Measurements from ENCODE around the gene TIMM10.

Gene TIMM10

GRCh38 chr11:57482782-57483561 is 47.6 kb downstream of the TIMM10 start:
- no peak for DNase-seq (ENCODE audit: low read depth)

- no peak for DNase-seq (ENCODE audit: low read depth)
Measured at GRCh38 chr11:57481915-57482781, 48.4 kb downstream of the TIMM10 start.

- DNase-seq (ENCODE audit: low read depth): no peak
Measured at GRCh38 chr11:57481315-57481714, 49.2 kb downstream of the TIMM10 start.

DNA sequence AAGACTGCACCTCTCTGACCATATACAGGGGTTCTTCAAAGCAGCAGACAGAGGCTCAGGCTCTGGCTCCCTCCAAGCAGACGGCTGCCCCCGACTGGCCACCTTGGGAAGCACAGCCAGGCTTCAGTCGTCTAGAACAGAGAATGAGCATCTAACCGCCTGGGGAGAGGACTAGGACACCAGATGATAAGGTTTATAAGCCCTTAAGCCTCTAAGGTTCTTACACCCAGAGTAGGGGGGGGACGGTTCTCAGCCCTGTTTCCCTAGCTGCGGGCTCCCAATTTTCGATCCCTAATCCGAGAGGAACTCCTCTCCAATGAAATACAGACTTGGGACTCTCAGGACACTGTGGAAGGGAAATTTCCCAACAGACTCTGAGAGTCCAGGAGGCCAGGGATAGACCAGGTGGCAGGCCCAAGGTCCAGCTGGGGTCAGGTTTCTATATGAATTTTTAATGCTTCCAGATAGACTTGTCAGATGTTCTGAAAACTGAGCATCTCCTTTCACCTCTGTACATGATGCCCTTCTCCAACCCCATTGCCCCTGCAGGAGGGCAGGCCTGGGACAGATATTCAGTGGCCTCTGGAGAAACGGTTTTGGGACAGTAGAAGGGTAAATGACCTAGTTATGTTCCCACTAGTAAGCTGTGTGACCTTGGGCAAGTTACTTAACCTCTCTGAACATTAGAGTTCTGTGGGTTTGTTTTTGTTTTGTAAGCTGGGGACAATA is 50.0 kb downstream of the TIMM10 start:
- peak; percentile 56 for DNase-seq (ENCODE audit: low read depth)

DNA sequence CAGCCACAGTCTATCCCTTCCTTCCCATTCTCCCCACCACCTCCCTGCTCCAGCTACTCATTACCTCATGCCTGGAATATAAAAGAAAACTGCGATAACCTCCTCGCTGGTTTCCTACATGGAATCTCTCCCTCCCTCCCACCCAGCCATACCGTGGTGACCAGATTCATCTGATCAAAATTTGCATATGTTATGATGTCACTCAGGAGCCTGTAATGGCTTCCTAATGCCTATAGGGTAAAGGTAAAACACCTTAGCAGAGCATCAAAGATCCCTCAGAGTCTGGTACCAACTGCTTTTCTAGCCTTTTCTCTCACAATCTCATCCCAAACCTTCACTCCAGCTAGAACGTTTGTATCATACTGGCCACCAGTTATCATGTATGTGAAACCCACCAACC is 50.6 kb downstream of the TIMM10 start:
- no peak for DNase-seq (ENCODE audit: low read depth)

GRCh38 chr11:57479021-57479663 is 51.4 kb downstream of the TIMM10 start:
- DNase-seq (ENCODE audit: low read depth): no peak

Data from iris pigment epithelial cell (primary cell).